G401.6 (cell line): Measurements from ENCODE around the gene SCAMP2.
"Not testable (repeated sequence)": the region's sequence is repeated elsewhere in the genome, so short reads cannot be mapped to it uniquely, and the experiment has no call there.

Experiments used
- FAIRE-seq: peaks from 2 replicates; lab custom pipeline; 2012; peaks lifted over from hg19 to GRCh38; lab: Jason Lieb, UNC

The SCAMP2 gene

GRCh38 chr15:74890665-74890960 lies 17.4 kb upstream of the SCAMP2 start:
- FAIRE-seq: no peak

- FAIRE-seq: peak; percentile 13
These were observed 16.9 kb upstream of the SCAMP2 start, which contains the start of gene MPI for GRCh38 chr15:74889883-74890664. TSS of gene MPI (plus strand) at chr15:74890042. CDS start at chr15:74890074, 32 bp downstream.

- FAIRE-seq: no peak
These were observed 16.3 kb upstream of the SCAMP2 start for GRCh38 chr15:74889390-74889882.

- FAIRE-seq: no peak
These were observed 15.6 kb upstream of the SCAMP2 start for GRCh38 chr15:74888716-74889115.

GRCh38 chr15:74887537-74888193 lies 14.5 kb upstream of the SCAMP2 start:
- not testable (repeated sequence) for FAIRE-seq

GRCh38 chr15:74885461-74885860 lies 12.3 kb upstream of the SCAMP2 start:
- no peak for FAIRE-seq

- FAIRE-seq: no peak
These were observed 11.5 kb upstream of the SCAMP2 start for GRCh38 chr15:74884428-74885223.

GRCh38 chr15:74882528-74882927 lies 9.4 kb upstream of the SCAMP2 start:
- no peak for FAIRE-seq

- no peak for FAIRE-seq
These were observed 5.1 kb upstream of the SCAMP2 start for GRCh38 chr15:74878273-74878672.

- no peak for FAIRE-seq
These were observed 725 bp upstream of the SCAMP2 start for GRCh38 chr15:74873756-74874424.

- no peak for FAIRE-seq
These were observed 496 bp downstream of the SCAMP2 start for GRCh38 chr15:74872702-74873035.

GRCh38 chr15:74870436-74871215 lies 2.5 kb downstream of the SCAMP2 start:
- FAIRE-seq: no peak

GRCh38 chr15:74869726-74870407 lies 3.3 kb downstream of the SCAMP2 start:
- no peak for FAIRE-seq

GRCh38 chr15:74869372-74869725 lies 3.8 kb downstream of the SCAMP2 start:
- FAIRE-seq: no peak

GRCh38 chr15:74868059-74868458 lies 5.1 kb downstream of the SCAMP2 start:
- no peak for FAIRE-seq

GRCh38 chr15:74867466-74868038 lies 5.6 kb downstream of the SCAMP2 start:
- no peak for FAIRE-seq

GRCh38 chr15:74866090-74866489 lies 7.1 kb downstream of the SCAMP2 start:
- no peak for FAIRE-seq

- FAIRE-seq: no peak
These were observed 7.8 kb downstream of the SCAMP2 start for GRCh38 chr15:74865316-74865715.

GRCh38 chr15:74864296-74864695 lies 8.9 kb downstream of the SCAMP2 start:
- FAIRE-seq: no peak

- no peak for FAIRE-seq
These were observed 9.7 kb downstream of the SCAMP2 start for GRCh38 chr15:74863239-74864056.
